Activated CD8-positive, alpha-beta memory T cell treated with anti-CD3 and anti-CD28 coated beads, Interleukin-2, amount 50 U/mL, for 4 hours (primary cell): ENCODE results near the gene TSPAN6.

Experiments
- DNase-seq: peaks from one replicate; pipeline ENCODE4 v3.0.0-alpha.2; 2020

TSPAN6 gene

GRCh38 chrX:100636321-100636991, at the start of gene TSPAN6:
TSPAN6 (minus strand) TSS chrX:100636806; CDS start chrX:100636694, 112 bp downstream.
- DNase-seq = peak; percentile 67

- no peak for DNase-seq
These were observed 49.3 kb upstream of the TSPAN6 start for GRCh38 chrX:100685997-100686305.

- peak; percentile 53 for DNase-seq
These were observed 48.8 kb upstream of the TSPAN6 start for GRCh38 chrX:100685284-100685996.

- DNase-seq = no peak
These were observed 46.3 kb upstream of the TSPAN6 start for GRCh38 chrX:100682939-100683338.

GRCh38 chrX:100681599-100681998, 45.0 kb upstream of the TSPAN6 start:
- no peak for DNase-seq

- DNase-seq = no peak
These were observed 44.1 kb upstream of the TSPAN6 start for GRCh38 chrX:100680756-100681155.

- DNase-seq = no peak
These were observed 41.1 kb upstream of the TSPAN6 start for GRCh38 chrX:100677611-100678181.

- no peak for DNase-seq
These were observed 38.1 kb upstream of the TSPAN6 start for GRCh38 chrX:100674705-100675104.

- no peak for DNase-seq
These were observed 36.9 kb upstream of the TSPAN6 start for GRCh38 chrX:100673397-100673953.

GRCh38 chrX:100672966-100673365, 36.4 kb upstream of the TSPAN6 start:
- DNase-seq = no peak

- no peak for DNase-seq
These were observed 27.0 kb upstream of the TSPAN6 start for GRCh38 chrX:100663642-100664041.

GRCh38 chrX:100662796-100663195, 26.2 kb upstream of the TSPAN6 start:
- DNase-seq = no peak

GRCh38 chrX:100662170-100662569, 25.6 kb upstream of the TSPAN6 start:
- DNase-seq = no peak

GRCh38 chrX:100659431-100660137, 23.0 kb upstream of the TSPAN6 start:
- no peak for DNase-seq

- DNase-seq = no peak
These were observed 22.4 kb upstream of the TSPAN6 start for GRCh38 chrX:100658941-100659381.

GRCh38 chrX:100654261-100654660, 17.7 kb upstream of the TSPAN6 start:
- no peak for DNase-seq

GRCh38 chrX:100652266-100652665, 15.7 kb upstream of the TSPAN6 start:
- DNase-seq = no peak

GRCh38 chrX:100650841-100651240, 14.2 kb upstream of the TSPAN6 start:
- no peak for DNase-seq

- no peak for DNase-seq
These were observed 13.1 kb upstream of the TSPAN6 start for GRCh38 chrX:100649550-100650356.

- DNase-seq = no peak
These were observed 12.1 kb upstream of the TSPAN6 start for GRCh38 chrX:100648458-100649417.

- DNase-seq = no peak
These were observed 11.1 kb upstream of the TSPAN6 start for GRCh38 chrX:100647739-100648138.
